ENCODE measurements around the gene WNT5B.
"Not testable (repeated sequence)": the region's sequence is repeated elsewhere in the genome, so short reads cannot be mapped to it uniquely, and the experiment has no call there.

Gene WNT5B

GRCh38 chr12:1691123-1692007 is 62.3 kb downstream of the WNT5B start:
- peak; percentile 39 for DNase-seq

GRCh38 chr12:1692226-1692625 is 63.2 kb downstream of the WNT5B start:
- DNase-seq, result no peak

- DNase-seq, result no peak
Observed at GRCh38 chr12:1692895-1693610, 64.0 kb downstream of the WNT5B start.

DNA sequence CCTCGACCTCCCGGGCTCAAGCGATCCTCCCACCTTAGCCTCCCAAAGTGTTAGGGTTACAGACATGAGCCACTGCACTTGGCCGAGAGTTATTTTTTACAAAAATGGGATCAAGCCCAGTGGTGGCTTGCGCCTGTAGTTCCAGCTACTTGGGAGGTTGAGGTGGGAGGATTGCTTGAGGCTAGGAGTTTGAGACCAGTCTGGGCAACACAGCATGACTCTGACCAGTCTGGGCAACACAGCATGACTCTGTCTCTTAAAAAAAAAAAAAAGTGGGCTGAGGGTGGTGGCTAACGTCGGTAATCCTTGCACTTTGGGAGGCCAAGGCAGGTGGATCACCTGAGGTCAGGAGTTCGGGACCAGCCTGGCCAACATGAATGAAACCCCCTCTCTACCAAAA is 66.1 kb downstream of the WNT5B start:
- DNase-seq, result not testable (repeated sequence)

GRCh38 chr12:1695886-1696670 is 67.0 kb downstream of the WNT5B start:
- peak; percentile 33 for DNase-seq

DNA sequence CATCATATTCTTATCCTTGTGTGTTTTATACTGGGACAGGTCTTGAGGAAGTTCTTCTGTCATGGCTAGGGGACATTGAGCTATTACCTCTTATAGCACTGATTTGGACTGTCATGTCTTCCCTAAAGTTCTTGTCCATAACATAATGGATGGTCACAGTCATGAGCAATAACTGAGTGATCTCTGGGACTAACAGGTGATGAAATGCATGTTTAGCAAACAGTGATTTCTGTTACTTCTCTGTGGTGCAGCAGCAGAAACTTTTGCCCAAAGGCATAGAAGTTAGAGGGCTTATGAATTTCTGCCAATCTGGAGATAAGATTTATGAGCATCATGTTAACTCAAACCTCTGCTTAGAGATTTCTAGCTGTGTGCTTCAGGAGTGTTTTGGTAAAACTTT is 67.8 kb downstream of the WNT5B start:
- DNase-seq, result no peak
